Measurements from ENCODE around the gene RBM4B. TPM values are rescaled to one million over a fixed set of nuclear protein-coding genes. Genes with fewer than 3 reads are reported as not detected.
A peak's percentile ranks its signal among the peaks of the same experiment; 100 is the strongest.
"Not testable (repeated sequence)": the region's sequence is repeated elsewhere in the genome, so short reads cannot be mapped to it uniquely, and the experiment has no call there.

RBM4B gene
- total and polyA plus RNA-seq, 7 experiments from 2014 or later = 9.8 to 27.2 (median 19.7) TPM

DNA sequence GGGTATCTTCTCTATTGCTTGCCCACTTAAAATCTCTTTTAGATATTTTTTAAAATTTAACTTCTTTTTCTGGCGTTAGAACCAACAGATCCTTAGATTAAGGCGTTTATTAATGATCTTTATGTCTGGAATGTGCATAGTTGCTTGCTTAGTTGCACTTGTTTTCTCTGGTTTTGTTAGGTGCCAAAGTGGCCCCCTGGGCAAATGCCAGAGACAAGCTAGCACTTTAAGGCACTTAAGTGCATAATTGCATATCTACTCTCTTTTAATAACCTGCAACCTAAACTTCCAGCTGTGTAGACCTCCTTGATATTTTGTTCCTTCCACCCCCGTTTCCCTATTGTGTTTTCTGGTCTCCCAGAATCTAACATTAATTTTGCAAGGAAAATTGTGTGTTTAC is 35.9 kb downstream of the RBM4B start:
- no peak for ATAC-seq
- POLR2A ChIA-PET = interaction anchor here (2.3 to 18.2 kb wide), 3 partner anchors 20 to 36 kb away, joined by 11 to 376 read pairs (median 54); partner anchors contain the start of genes RBM14 and RBM4B
- no peaks in the 10 kb centered on the region for H3K27me3 ChIP-seq (ENCODE audit: control insufficient read depth in 2 of 2, insufficient read depth in 2 of 2, low read length in 2 of 2)
- Mint-ChIP-seq H3K9me3 (peaks cover 0 to 7% (median 0%) of the 10 kb centered on the region in 11 donors), H3K36me3 (peaks cover 33 to 69% (median 66%) of the 10 kb centered on the region in 5 donors), H3K27ac (peak overlapping the region in 8 of 9 donors; percentile 32 to 98 (median 83)), H3K4me1 (peaks cover 73 to 92% (median 88%) of the 10 kb centered on the region in 7 donors), H3K4me3 (peak overlapping the region; percentile 21 to 100 (median 94)), H3K27me3 (no peaks in the 10 kb centered on the region)
- peaks cover 51 to 74% (median 52%) of the 10 kb centered on the region in 3 experiments for H3K36me3 ChIP-seq (ENCODE audit: control insufficient read depth in 2 of 3, insufficient read depth in 3 of 3, low read length in 3 of 3)
- no peak for DNase-seq
- CTCF ChIA-PET = no interaction called here
- intact Hi-C loops (cut with micrococcal nuclease) = no loop called here
- no peaks in the 10 kb centered on the region for H3K9me3 ChIP-seq (ENCODE audit: control insufficient read depth in 2 of 3, low read length in 3 of 3)
- peak overlapping the region; percentile 93 for H3K27ac ChIP-seq (ENCODE audit: low read depth, low read length)
- peaks cover 63 to 78% of the 10 kb centered on the region in 2 donors for H3K4me1 ChIP-seq (ENCODE audit: control insufficient read depth in 2 of 2, insufficient read depth in 2 of 2, low read length in 2 of 2)
- H3K4me3 ChIP-seq (ENCODE audit: low read length) = peak overlapping the region; percentile 91

DNA sequence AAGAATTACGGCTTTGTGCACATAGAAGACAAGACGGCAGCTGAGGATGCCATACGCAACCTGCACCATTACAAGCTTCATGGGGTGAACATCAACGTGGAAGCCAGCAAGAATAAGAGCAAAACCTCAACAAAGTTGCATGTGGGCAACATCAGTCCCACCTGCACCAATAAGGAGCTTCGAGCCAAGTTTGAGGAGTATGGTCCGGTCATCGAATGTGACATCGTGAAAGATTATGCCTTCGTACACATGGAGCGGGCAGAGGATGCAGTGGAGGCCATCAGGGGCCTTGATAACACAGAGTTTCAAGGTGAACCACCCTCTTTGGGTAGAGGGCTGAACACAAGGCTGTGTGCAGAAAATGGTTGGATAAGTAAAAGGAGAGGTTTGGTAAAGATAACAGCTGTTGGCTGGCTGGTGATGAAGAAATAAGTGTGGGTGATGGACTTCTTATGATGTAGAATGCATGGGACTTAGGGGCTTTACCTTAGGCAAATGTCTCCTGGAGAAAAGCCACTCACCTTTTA is 37.8 kb downstream of the RBM4B start:
- not testable (repeated sequence) for H3K27me3 Mint-ChIP-seq; H3K9me3 Mint-ChIP-seq; H3K9me3 ChIP-seq (ENCODE audit: control insufficient read depth in 2 of 3, low read length in 3 of 3); ATAC-seq; DNase-seq; H3K27me3 ChIP-seq (ENCODE audit: control insufficient read depth in 2 of 2, insufficient read depth in 2 of 2, low read length in 2 of 2)
- peak overlapping the region; percentile 92 to 100 (median 94) for H3K4me3 Mint-ChIP-seq
- peak overlapping the region; percentile 93 for H3K27ac ChIP-seq (ENCODE audit: low read depth, low read length)
- intact Hi-C loops (cut with micrococcal nuclease) = loop anchor here in 1 of 2 donors (2.0 to 5.0 kb wide), 3 partner anchors 13 to 317 kb away; partner anchors contain the start of gene PC
- peak overlapping the region; percentile 87 to 98 (median 96) for H3K27ac Mint-ChIP-seq
- peaks cover 22 to 50% (median 46%) of the 10 kb centered on the region in 5 donors for H3K36me3 Mint-ChIP-seq
- ChIA-PET POLR2A (interaction anchor here (0.6 to 18.2 kb wide), 12 partner anchors 9 to 130 kb away, joined by 3 to 376 read pairs (median 5); partner anchors contain the start of genes BBS1, CTSF, RBM14 and RBM4B), CTCF (interaction anchor here (1.0 to 3.8 kb wide), 3 partner anchors 20 to 38 kb away, joined by 3 to 13 read pairs (median 3); partner anchors contain the start of gene RBM4B)
- peaks cover 38 to 55% (median 39%) of the 10 kb centered on the region in 3 experiments for H3K36me3 ChIP-seq (ENCODE audit: control insufficient read depth in 2 of 3, insufficient read depth in 3 of 3, low read length in 3 of 3)
- peaks cover 53 to 80% (median 74%) of the 10 kb centered on the region in 7 donors for H3K4me1 Mint-ChIP-seq
- peak overlapping the region; percentile 91 for H3K4me3 ChIP-seq (ENCODE audit: low read length)
- H3K4me1 ChIP-seq (ENCODE audit: control insufficient read depth in 2 of 2, insufficient read depth in 2 of 2, low read length in 2 of 2) = peaks cover 54 to 58% of the 10 kb centered on the region in 2 donors

DNA sequence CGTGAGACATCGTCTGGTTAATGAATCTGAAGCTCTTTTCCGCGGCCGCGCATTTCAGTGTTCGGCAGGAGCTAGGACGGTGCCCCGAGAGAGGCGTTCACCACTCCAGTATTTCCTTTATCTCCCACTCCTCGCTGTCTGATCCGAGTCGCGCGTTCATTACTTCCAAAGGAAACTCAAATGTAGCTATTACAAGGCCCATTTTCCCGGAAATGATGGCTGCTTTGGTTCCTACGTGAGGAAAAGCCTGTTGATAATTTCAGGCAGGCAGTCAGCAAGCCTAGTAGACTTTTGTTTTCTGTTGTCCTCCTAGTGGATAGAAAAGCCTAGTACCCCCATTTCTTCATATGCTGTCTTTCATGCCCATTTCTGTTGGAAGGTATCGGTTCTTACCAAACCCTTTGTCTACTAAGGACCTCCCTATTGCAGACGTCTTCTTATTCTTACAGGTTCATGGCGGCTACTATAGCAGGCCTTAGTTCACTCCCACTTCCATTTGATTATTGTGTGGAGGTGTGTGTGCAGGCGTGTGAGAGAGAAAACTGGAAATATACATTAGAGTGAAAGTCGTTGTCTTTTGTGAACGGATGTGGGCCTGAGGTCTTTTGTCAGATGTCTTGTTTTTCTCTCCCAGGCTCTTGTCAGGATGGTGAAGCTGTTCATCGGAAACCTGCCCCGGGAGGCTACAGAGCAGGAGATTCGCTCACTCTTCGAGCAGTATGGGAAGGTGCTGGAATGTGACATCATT is 38.4 kb downstream of the RBM4B start:
- Histone ChIP-seq H3K9me3 (ENCODE audit: control insufficient read depth in 2 of 3, low read length in 3 of 3) (no peaks in the 10 kb centered on the region), H3K4me3 (ENCODE audit: low read length) (peak overlapping the region; percentile 91), H3K27ac (ENCODE audit: low read depth, low read length) (peak overlapping the region; percentile 93), H3K36me3 (ENCODE audit: control insufficient read depth in 2 of 3, insufficient read depth in 3 of 3, low read length in 3 of 3) (peaks cover 33 to 49% (median 36%) of the 10 kb centered on the region in 3 experiments), H3K27me3 (ENCODE audit: control insufficient read depth in 2 of 2, insufficient read depth in 2 of 2, low read length in 2 of 2) (no peaks in the 10 kb centered on the region), H3K4me1 (ENCODE audit: control insufficient read depth in 2 of 2, insufficient read depth in 2 of 2, low read length in 2 of 2) (peaks cover 52 to 54% of the 10 kb centered on the region in 2 donors)
- H3K4me3 Mint-ChIP-seq = peak overlapping the region; percentile 92 to 100 (median 94)
- peaks cover 52 to 80% (median 74%) of the 10 kb centered on the region in 7 donors for H3K4me1 Mint-ChIP-seq
- peak overlapping the region; percentile 87 to 98 (median 96) for H3K27ac Mint-ChIP-seq
- peaks cover 0 to 5% (median 0%) of the 10 kb centered on the region in 11 donors for H3K9me3 Mint-ChIP-seq
- no peaks in the 10 kb centered on the region for H3K27me3 Mint-ChIP-seq
- ChIA-PET POLR2A (interaction anchor here (0.6 to 18.2 kb wide), 19 partner anchors 9 to 678 kb away, joined by 3 to 376 read pairs (median 5); partner anchors contain the start of genes BBS1, CCDC87, CTSF and DPP3), CTCF (interaction anchor here (0.7 to 3.8 kb wide), 7 partner anchors 15 to 92 kb away, joined by 3 to 13 read pairs (median 3); partner anchors contain the start of gene RBM4B)
- peaks cover 17 to 48% (median 46%) of the 10 kb centered on the region in 5 donors for H3K36me3 Mint-ChIP-seq
- ATAC-seq = peak; percentile 2
- DNase-seq = peak in 7 of 9 donors; percentile 54 to 69 (median 57)
- intact Hi-C loops (cut with micrococcal nuclease) = loop anchor here in 1 of 2 donors (2.0 to 5.0 kb wide), 3 partner anchors 14 to 318 kb away; partner anchors contain the start of gene PC

DNA sequence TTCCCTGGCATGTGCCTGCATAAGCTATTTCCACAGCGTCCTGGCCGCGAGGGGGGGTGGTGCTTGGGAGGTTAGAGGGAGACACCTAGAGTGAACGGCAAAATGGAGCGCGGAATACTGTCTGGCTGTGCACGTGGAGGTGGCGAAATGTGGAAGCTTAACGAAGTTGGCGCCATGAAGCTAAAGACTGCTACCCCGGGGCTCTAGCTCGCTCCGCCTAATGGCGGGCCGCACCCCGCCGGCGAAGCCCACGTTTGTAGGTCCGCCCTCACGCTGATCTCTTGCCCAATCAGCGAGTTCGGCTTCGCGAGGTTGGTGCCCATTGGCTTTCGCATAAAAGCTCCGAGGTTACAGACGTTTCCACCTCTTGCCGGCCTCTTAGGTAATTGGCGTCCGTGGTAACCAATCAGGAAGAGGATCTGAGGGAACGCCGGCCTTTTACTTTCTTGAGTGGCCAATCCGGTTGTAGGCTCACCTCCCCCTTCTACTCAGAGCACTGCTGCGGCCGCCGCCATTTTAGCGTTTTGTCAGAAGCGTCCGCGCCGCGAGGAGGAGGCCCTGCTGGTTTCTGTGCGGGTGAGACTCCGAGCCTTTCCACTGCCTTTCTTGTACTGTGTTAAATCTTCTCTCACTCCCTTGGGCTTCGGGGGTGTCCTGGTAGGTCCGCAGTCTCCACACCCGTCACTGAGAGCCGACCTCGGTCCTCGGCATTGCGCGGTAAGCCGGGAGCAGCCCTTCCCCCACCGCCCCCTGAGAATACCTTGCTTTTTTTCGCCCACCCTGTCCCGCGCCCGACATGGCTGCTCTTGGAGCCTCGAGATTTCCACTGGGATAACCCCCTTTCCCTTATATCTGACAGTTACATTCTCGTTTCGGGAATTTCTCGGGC is 39.3 kb downstream of the RBM4B start, which contains the start of gene RBM4:
RBM4 (plus strand) TSS at position 527 of the 889 bp plus-strand sequence. CDS start 1,009 bp downstream, outside the sequence.
- H3K36me3 Mint-ChIP-seq = peaks cover 15 to 45% (median 43%) of the 10 kb centered on the region in 5 donors

DNA sequence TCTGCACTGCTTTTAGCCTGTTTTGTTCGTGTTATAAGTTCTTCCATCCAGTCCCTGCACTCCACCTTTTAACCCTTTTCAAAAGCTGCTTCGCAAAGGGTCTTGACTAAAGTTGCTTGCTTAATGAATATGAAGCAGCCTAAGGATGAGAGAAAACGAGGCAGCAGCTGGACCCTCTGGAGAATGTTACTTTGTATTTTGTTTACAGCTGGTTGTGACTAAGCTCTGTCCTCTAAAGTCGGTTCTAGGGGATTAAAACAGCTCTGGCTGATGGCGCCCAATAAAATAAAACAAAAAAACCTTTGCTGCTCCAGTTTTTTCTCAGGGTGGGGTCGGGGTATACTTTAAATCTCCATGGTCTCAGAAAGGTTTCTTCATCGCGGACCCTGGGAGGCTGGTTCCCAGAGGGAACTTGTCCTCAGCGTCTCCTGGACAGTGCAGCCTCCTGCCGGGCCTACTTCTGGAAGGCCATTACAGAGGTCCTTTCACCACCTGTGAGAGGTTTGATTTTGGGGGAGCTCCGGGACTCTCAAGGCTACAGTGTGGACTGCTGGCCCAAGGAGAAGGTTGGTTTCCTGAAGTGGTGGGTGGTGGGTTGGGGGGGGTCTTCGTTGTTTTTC is 40.0 kb downstream of the RBM4B start:
- ChIA-PET POLR2A (interaction anchor here (0.5 to 18.2 kb wide), 26 partner anchors 9 to 1628 kb away, joined by 3 to 376 read pairs (median 5); partner anchors contain the start of genes BBS1, CTSF, DPP3 and MUS81), CTCF (interaction anchor here (0.6 to 3.8 kb wide), 8 partner anchors 9 to 294 kb away, joined by 3 to 13 read pairs (median 5); partner anchors contain the start of genes RBM14 and RBM4B)
- Histone ChIP-seq H3K9me3 (ENCODE audit: control insufficient read depth in 2 of 3, low read length in 3 of 3) (no peaks in the 10 kb centered on the region), H3K4me3 (ENCODE audit: low read length) (peak overlapping the region; percentile 67), H3K36me3 (ENCODE audit: control insufficient read depth in 2 of 3, insufficient read depth in 3 of 3, low read length in 3 of 3) (peaks cover 20 to 39% (median 23%) of the 10 kb centered on the region in 3 experiments), H3K27ac (ENCODE audit: low read depth, low read length) (peak overlapping the region; percentile 71), H3K27me3 (ENCODE audit: control insufficient read depth in 2 of 2, insufficient read depth in 2 of 2, low read length in 2 of 2) (no peaks in the 10 kb centered on the region), H3K4me1 (ENCODE audit: control insufficient read depth in 2 of 2, insufficient read depth in 2 of 2, low read length in 2 of 2) (peaks cover 36 to 41% of the 10 kb centered on the region in 2 donors)
- DNase-seq (no peak), ATAC-seq (no peak)
- peak overlapping the region; percentile 87 to 98 (median 96) for H3K27ac Mint-ChIP-seq
- peak overlapping the region; percentile 92 to 100 (median 94) for H3K4me3 Mint-ChIP-seq
- peaks cover 12 to 37% (median 35%) of the 10 kb centered on the region in 5 donors for H3K36me3 Mint-ChIP-seq
- peaks cover 0 to 2% (median 0%) of the 10 kb centered on the region in 11 donors for H3K9me3 Mint-ChIP-seq
- H3K4me1 Mint-ChIP-seq = peaks cover 38 to 66% (median 60%) of the 10 kb centered on the region in 7 donors
- intact Hi-C loops (cut with micrococcal nuclease) = loop anchor here (1.0 to 5.0 kb wide), 12 partner anchors 10 to 320 kb away; partner anchors contain the start of genes CCDC87 (in 2 of the 2), CCS (in 2 of the 2), DPP3 (in 2 of the 2) and RBM4B (in 2 of the 2)
- no peaks in the 10 kb centered on the region for H3K27me3 Mint-ChIP-seq

More for the DNA sequence above, 39.3 kb downstream of the RBM4B start, which contains the start of gene RBM4:
- peaks cover 44 to 48% of the 10 kb centered on the region in 2 donors for H3K4me1 ChIP-seq (ENCODE audit: control insufficient read depth in 2 of 2, insufficient read depth in 2 of 2, low read length in 2 of 2)
- CTCF ChIA-PET = interaction anchor here (0.6 to 3.8 kb wide), 13 partner anchors 10 to 293 kb away, joined by 3 to 13 read pairs (median 4); partner anchors contain the start of genes RBM14 and RBM4B
- H3K4me3 ChIP-seq (ENCODE audit: low read length) = peak within 1 kb of the TSS; percentile 91
- Mint-ChIP-seq H3K4me1 (peaks cover 45 to 73% (median 68%) of the 10 kb centered on the region in 7 donors), H3K4me3 (peak within 1 kb of the TSS; percentile 92 to 100 (median 94)), H3K27me3 (no peaks in the 10 kb centered on the region), H3K27ac (peak within 1 kb of the TSS; percentile 87 to 98 (median 96)), H3K9me3 (peaks cover 0 to 2% (median 0%) of the 10 kb centered on the region in 11 donors)
- peak; percentile 93 for ATAC-seq
- peak within 1 kb of the TSS; percentile 93 for H3K27ac ChIP-seq (ENCODE audit: low read depth, low read length)
- H3K27me3 ChIP-seq (ENCODE audit: control insufficient read depth in 2 of 2, insufficient read depth in 2 of 2, low read length in 2 of 2) = no peaks in the 10 kb centered on the region
- H3K9me3 ChIP-seq (ENCODE audit: control insufficient read depth in 2 of 3, low read length in 3 of 3) = no peaks in the 10 kb centered on the region
- peak; percentile 80 to 99 (median 98) for DNase-seq
- H3K36me3 ChIP-seq (ENCODE audit: control insufficient read depth in 2 of 3, insufficient read depth in 3 of 3, low read length in 3 of 3) = peaks cover 26 to 41% (median 29%) of the 10 kb centered on the region in 3 experiments
- POLR2A ChIA-PET = interaction anchor here (0.5 to 18.2 kb wide), 37 partner anchors 8 to 1629 kb away, joined by 3 to 376 read pairs (median 4); partner anchors contain the start of genes BBS1, CCDC87, CTSF and DPP3
- intact Hi-C loops (cut with micrococcal nuclease) = loop anchor here (1.0 to 5.0 kb wide), 12 partner anchors 9 to 319 kb away; partner anchors contain the start of genes CCDC87 (in 2 of the 2), CCS (in 2 of the 2), DPP3 (in 2 of the 2) and RBM4B (in 2 of the 2)

Measured in naive thymus-derived CD4-positive, alpha-beta T cell (primary cell).